ENCODE data around the gene DIAPH2.

DIAPH2 gene

DNA sequence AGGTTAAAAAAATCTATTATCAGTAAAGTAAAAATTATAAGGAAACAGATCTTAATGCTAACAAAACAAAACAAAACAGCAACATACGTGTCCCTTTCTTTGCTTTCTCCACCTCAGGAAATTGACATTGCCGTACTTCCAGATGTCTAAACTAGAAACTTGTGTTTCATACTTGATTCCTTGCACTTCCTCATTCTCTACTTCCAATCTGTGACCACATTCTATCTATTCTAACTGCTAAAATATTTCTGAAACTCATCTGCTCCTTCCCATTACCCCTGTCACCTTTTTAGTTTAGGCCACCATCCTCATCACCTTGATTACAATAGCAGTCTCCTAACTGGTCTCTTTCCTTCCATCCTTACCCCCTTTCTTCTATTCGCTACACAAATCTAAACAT is 176.6 kb downstream of the DIAPH2 start:
- H3K4me3 ChIP-seq (replicated peaks; ENCODE audit: low read depth, low read length): no peak overlapping the region
- no peak for DNase-seq (ENCODE audit: low read depth)
- TF ChIP-seq, protein P1, sequence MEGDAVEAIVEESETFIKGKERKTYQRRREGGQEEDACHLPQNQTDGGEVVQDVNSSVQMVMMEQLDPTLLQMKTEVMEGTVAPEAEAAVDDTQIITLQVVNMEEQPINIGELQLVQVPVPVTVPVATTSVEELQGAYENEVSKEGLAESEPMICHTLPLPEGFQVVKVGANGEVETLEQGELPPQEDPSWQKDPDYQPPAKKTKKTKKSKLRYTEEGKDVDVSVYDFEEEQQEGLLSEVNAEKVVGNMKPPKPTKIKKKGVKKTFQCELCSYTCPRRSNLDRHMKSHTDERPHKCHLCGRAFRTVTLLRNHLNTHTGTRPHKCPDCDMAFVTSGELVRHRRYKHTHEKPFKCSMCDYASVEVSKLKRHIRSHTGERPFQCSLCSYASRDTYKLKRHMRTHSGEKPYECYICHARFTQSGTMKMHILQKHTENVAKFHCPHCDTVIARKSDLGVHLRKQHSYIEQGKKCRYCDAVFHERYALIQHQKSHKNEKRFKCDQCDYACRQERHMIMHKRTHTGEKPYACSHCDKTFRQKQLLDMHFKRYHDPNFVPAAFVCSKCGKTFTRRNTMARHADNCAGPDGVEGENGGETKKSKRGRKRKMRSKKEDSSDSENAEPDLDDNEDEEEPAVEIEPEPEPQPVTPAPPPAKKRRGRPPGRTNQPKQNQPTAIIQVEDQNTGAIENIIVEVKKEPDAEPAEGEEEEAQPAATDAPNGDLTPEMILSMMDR (IDR thresholded peaks at IDR 0.05; ENCODE audit: low read length, missing control alignments): no peak

- TF ChIP-seq, protein P1 (IDR thresholded peaks at IDR 0.05; ENCODE audit: low read length, missing control alignments): no peak
- DNase-seq (ENCODE audit: low read depth): no peak
- no peak overlapping the region for H3K4me3 ChIP-seq (replicated peaks; ENCODE audit: low read depth, low read length)
Measured at GRCh38 chrX:96861661-96862060, 177.0 kb downstream of the DIAPH2 start.

- no peak within 1 kb of the TSS for H3K4me3 ChIP-seq (replicated peaks; ENCODE audit: low read depth, low read length)
- TF ChIP-seq, protein P1 (IDR thresholded peaks at IDR 0.05; ENCODE audit: low read length, missing control alignments): no peak
- no peak for DNase-seq (ENCODE audit: low read depth)
Measured at GRCh38 chrX:96883608-96884007, 199.0 kb downstream of the DIAPH2 start, which contains the start of gene RPA4. Gene RPA4, plus strand, starts transcription at chrX:96883908. Its CDS starts 403 bp downstream, at chrX:96884311.

GRCh38 chrX:96884027-96884426 is 199.4 kb downstream of the DIAPH2 start:
- TF ChIP-seq, protein P1 (IDR thresholded peaks at IDR 0.05; ENCODE audit: low read length, missing control alignments): no peak
- no peak overlapping the region for H3K4me3 ChIP-seq (replicated peaks; ENCODE audit: low read depth, low read length)
- no peak for DNase-seq (ENCODE audit: low read depth)

DNA sequence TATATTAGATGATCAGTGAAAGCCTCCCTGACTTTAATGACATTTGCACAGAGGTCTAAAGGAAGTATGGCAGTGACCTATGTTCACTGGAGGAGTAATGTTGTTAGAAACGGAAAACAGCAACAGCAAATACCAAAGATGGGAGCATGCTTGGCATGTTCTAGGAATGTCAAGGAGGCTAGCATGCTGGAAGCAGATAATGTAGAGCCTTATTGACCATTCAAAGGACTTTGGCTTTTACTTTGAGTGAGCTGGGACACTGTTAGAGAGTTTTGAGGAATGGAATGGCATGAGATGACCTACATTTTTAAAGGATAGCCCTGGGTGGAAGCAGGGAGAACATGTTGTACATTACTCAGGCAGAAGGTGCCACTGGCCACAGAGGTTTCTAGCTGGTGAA is 205.1 kb downstream of the DIAPH2 start:
- no peak overlapping the region for H3K4me3 ChIP-seq (replicated peaks; ENCODE audit: low read depth, low read length)
- TF ChIP-seq, protein P1 (IDR thresholded peaks at IDR 0.05; ENCODE audit: low read length, missing control alignments): no peak
- peak; percentile 22 for DNase-seq (ENCODE audit: low read depth)

GRCh38 chrX:96906741-96907140 is 222.1 kb downstream of the DIAPH2 start:
- TF ChIP-seq, protein P1 (IDR thresholded peaks at IDR 0.05; ENCODE audit: low read length, missing control alignments): no peak
- H3K4me3 ChIP-seq (replicated peaks; ENCODE audit: low read depth, low read length): no peak overlapping the region
- peak; percentile 68 for DNase-seq (ENCODE audit: low read depth)

- DNase-seq (ENCODE audit: low read depth): no peak
- TF ChIP-seq, protein P1 (IDR thresholded peaks at IDR 0.05; ENCODE audit: low read length, missing control alignments): no peak
- no peak overlapping the region for H3K4me3 ChIP-seq (replicated peaks; ENCODE audit: low read depth, low read length)
Measured at GRCh38 chrX:96907516-96908272, 223.1 kb downstream of the DIAPH2 start.

Data from fibroblast of pulmonary artery (primary cell).